RPMI7951 (cell line): ENCODE results near the gene MRGPRE. TPM values are rescaled to one million over a fixed set of nuclear protein-coding genes. Genes with fewer than 3 reads are reported as not detected.

Experiments used
- DNase-seq: peaks from one replicate; pipeline ENCODE4 v3.0.0-alpha.2; 2012; ENCODE audit warnings: low read depth
- total RNA-seq: library from RNA; depleted of rRNA; stranded (reverse); fragments of >200 nt; shearing (Covaris generic); gene quantifications from 2 replicates; pipeline ENCODE4 v1.2.3, GENCODE V29; 2014; rRNA removed

MRGPRE gene
- total RNA-seq, 1 experiment from 2014 or later = not detected

GRCh38 chr11:3178349-3178748, 53.9 kb downstream of the MRGPRE start:
- peak; percentile 33 for DNase-seq

DNA sequence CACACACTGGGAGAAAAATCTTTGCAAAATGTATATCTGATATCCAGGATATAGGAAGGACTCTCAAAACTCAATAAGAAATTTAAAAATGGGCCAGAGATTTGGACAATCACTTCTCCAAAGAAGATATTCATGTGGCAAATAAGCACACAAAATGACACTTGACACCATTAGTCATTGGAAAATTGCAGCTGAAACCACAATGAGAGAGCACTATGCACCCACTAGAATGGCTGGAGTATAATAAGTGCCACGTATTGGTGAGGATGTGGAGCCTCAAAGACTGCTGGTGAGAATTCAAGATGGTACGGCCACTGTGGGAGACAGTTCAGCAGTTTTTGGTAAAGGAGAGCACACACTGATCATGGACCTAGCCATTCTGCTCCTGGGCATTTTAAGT, 54.3 kb downstream of the MRGPRE start:
- peak; percentile 64 for DNase-seq

Other genes starting within 250 kb of the MRGPRE start
- 81.1 and 90.2 TPM in 2 replicates for gene NAP1L4, start 240.1 kb downstream of the MRGPRE start, total RNA-seq
- gene CARS1, start 175.0 kb downstream of the MRGPRE start, total RNA-seq = 44.3 and 50.8 TPM in 2 replicates
- 21.1 and 25.2 TPM in 2 replicates for gene OSBPL5, start 67.1 kb downstream of the MRGPRE start, total RNA-seq
- gene MRGPRG, start 13.6 kb downstream of the MRGPRE start, total RNA-seq = not detected in 2 replicates
- gene ZNF195, start 146.7 kb upstream of the MRGPRE start, total RNA-seq = 14.5 and 18.4 TPM in 2 replicates